ENCODE results near the gene HSD11B1L.
"Not testable (repeated sequence)": the region's sequence is repeated elsewhere in the genome, so short reads cannot be mapped to it uniquely, and the experiment has no call there.

HSD11B1L gene

DNA sequence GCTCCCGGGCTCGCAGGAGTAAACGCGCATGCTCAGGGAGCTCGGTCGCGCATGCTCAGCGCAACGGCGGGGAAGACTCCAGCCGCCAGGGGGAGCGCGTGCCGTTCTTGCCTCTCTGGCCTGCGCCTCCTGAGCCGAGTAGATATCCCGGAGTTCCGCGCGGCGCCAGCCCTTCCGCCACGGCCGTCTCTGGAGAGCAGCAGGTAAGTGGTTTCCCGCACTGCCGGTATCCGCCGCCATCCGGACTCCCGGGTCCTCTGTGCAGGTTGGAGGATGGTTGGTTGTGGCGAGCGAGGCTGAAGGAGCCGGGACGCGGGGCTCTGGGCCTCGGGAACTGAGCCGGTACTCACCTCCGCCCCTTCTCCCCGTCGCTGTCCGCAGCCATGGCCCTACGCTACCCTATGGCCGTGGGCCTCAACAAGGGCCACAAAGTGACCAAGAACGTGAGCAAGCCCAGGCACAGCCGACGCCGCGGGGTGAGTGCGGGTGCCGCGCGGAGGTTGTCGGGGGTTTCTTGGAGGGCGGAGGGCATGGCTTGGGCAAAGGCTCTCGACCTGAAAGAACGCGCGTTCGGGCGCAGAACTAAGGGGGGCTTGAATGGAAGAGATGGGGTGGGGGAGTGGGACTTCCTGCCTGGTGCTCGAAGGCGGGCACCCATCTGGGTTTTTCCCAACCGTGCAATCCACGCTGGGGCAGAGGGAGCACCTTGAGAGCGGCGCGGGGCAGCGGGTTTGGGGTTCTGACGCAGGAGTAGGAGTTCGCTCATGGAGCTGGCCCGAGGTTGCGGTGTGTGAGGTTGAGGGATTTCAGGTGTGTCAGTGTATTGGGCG lies 9.5 kb downstream of the HSD11B1L start, which contains the start of gene RPL36:
TSS of gene RPL36 (plus strand) at position 171 of the 830 bp plus-strand sequence. CDS start at position 384, 213 bp downstream.
- DNase-seq = peak; percentile 100

GRCh38 chr19:5690955-5691821 lies 10.4 kb downstream of the HSD11B1L start:
- peak; percentile 68 for DNase-seq

DNA sequence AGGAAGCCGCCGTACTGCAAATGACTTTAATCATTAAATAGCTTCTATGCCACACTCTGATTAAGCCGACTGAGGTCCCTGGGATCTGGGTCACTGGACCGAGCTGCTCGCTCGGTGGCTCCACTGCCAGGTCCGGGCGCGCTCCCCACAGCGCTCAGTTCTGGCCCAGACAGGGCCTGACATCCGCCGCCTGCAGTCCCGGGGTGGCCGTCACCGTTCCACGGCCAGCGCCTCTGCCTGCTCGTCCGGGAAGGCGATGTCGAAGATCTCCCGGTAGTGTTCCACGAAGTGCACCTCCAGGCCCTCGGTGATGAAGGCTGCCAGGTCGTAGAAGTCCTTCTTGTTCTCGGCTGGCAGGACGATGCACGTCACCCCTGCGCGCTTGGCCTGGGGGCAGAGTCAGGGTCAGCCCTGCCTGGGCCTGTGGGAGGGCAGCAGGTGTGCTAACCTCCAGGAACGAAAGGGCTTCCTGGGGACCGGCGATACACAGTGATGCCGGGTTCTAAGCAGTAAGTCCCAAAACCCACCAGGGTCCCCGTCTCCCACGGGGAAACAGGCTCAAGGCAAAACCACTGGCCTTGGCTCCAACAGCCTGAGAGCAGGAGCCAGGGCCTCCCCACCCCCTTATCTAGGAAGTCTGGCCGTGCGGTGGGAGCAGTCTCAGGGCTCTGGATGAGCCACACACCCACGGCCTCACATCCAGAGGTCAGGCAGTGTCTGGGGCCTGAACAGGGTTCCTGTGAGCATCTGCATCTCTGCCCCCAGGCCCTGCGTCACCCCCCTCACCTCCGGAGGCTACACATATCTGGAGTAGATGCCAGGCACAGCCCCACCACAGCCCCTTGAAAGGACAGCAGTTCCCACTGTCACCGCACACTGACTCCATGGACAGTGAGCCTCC lies 11.2 kb downstream of the HSD11B1L start:
- peak; percentile 32 for DNase-seq

DNA sequence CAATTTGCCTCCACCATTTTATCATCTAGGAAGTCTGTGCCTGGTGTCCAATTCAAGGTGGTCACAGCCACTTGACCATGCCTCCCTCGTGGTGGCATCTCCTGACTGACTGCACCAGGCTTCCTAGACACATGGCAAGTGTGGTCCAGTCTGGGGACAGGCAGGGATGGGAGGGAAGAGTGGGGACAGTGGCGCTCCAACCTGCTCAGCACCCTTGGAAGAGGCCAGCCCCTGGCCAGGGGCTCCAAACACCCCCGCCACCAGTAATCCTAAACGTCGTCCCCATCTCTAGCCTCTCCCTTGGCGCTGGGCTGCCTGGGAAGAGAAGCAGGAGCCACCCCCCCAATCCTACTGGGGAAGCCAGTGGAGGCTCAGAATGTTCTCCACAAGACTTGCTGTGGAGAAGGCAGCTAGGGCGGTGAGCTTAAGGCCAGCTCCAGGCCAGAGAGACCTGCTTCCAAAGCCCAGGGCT lies 11.9 kb downstream of the HSD11B1L start:
- DNase-seq = peak; percentile 27

GRCh38 chr19:5693195-5694166 lies 12.7 kb downstream of the HSD11B1L start:
- no peak for DNase-seq

GRCh38 chr19:5694167-5694955 lies 13.5 kb downstream of the HSD11B1L start:
- DNase-seq = no peak

- no peak for DNase-seq
Observed at GRCh38 chr19:5694956-5695648, 14.3 kb downstream of the HSD11B1L start.

GRCh38 chr19:5695649-5696195 lies 14.9 kb downstream of the HSD11B1L start:
- DNase-seq = no peak

DNA sequence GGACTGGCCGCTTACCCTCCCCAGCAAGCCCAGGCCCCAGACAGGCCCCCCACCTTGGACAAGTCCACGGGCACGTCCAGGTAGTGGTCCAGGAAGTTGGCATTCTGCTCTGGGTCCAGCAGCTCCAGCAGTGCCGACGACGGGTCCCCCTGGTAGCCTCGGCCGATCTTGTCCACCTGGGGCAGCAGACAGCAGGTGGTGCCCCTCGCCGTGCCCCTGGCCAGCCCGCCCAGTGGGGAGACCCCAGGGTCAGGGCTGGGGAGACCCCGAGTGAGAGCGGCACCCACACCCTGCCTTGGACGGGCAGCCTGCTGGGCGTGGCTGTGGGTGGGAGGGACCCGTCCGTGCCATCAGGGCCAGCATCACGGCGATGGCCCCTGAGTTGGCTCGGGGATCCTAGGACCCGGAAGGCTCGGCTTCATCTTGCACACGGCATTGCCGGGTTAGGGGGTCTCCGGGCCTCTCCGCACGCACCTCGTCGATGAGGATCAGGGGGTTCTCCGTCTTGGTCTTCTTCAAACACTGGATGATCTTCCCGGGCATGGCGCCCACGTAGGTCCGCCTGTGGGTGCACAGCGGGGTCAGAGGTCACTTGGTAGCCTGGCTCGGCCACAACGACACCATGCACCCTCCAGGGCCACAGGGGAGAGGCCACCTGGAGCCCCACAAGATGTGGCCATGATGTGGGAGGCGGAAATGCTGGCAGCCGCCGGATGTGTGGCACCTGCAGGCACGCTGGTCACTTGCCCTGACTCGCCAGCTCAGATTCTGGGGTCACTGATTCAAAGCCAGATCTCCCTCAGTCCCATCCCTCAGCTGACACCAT lies 15.6 kb downstream of the HSD11B1L start:
- DNase-seq = no peak

GRCh38 chr19:5697022-5697889 lies 16.4 kb downstream of the HSD11B1L start:
- no peak for DNase-seq

DNA sequence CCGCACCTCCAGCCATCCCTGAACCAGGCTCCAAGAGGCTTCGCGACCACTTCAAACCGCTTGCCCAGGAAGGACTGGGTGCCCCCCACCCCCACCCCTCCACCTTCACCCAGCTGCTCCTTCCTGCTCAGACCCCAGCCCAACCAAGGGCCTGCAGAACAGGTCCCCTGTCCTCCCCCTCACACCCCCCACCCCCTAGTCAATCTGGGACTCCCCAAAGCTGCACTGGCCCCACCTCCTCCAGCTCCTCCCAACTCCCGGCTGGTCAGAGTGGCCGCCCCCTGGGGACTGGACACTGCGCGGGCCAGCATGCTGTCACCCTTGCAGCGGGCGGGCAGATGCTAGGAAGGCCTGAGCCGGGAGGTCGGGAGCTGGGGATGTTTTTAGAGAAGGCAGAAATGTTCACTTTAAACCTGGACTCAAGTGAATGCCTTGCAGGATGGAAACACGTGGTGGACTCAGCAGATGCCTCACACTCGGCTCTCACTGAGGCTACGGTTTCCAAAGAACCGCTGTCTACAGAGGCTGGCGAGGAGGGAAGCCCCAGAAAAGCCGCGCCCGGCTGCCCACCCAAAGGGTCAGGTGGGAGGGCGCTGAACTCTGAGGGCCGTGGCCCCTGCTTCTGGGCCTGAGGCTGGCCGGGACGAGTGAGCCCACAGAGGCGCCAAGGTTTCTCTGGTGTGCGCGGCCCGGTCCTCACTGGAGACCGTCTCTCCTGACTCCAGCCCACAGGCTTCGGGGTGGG lies 17.2 kb downstream of the HSD11B1L start:
- DNase-seq = no peak

- no peak for DNase-seq
Observed at GRCh38 chr19:5698635-5699422, 18.0 kb downstream of the HSD11B1L start.

DNA sequence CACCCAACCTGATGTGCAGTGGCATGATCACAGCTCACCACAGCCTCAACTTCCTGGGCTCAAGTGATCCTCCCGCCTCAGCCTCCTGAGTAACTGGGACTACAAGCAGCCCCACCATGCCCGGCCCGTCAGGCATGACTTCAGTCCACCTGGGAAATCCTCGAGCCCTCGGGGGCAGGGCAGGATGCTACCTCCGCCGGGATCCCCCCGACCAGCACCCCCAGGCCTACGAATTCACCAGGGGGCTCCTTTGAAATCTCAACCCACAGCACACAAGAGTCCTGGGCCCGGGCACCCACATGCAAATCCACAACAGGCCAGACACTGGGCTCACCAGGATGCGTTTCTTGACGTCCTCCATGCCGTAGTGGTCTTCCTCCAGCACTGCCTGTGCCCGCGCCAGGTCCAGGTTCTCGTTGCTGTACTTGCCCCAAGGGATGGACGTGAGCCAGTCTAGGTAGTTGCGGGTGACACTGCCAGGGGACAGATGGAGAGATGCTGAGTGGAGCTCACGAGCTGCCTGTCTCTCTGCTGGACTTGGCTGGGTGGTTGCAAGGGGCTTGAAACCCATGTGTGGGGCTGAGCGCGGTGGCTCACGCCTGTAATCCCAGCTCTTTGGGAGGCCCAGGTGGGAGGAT lies 19.7 kb downstream of the HSD11B1L start:
- DNase-seq = no peak

- DNase-seq = not testable (repeated sequence)
Observed at GRCh38 chr19:5702053-5702410, 21.2 kb downstream of the HSD11B1L start.

All from stimulated activated CD4-positive, alpha-beta T cell treated with anti-CD3 and anti-CD28 coated beads, Interleukin-12 subunit alpha, Interleukin-12 subunit beta, amount 100 ng/mL, for 4 hours (primary cell).